ENCODE results near the gene LRRC58.

GRCh38 chr3:120396469-120396868 lies 47.3 kb upstream of the LRRC58 start:
- no peak for TF ChIP-seq POLR2A (IDR thresholded peaks at IDR 0.05)
- TF ChIP-seq, protein P1, sequence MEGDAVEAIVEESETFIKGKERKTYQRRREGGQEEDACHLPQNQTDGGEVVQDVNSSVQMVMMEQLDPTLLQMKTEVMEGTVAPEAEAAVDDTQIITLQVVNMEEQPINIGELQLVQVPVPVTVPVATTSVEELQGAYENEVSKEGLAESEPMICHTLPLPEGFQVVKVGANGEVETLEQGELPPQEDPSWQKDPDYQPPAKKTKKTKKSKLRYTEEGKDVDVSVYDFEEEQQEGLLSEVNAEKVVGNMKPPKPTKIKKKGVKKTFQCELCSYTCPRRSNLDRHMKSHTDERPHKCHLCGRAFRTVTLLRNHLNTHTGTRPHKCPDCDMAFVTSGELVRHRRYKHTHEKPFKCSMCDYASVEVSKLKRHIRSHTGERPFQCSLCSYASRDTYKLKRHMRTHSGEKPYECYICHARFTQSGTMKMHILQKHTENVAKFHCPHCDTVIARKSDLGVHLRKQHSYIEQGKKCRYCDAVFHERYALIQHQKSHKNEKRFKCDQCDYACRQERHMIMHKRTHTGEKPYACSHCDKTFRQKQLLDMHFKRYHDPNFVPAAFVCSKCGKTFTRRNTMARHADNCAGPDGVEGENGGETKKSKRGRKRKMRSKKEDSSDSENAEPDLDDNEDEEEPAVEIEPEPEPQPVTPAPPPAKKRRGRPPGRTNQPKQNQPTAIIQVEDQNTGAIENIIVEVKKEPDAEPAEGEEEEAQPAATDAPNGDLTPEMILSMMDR (IDR thresholded peaks at IDR 0.05 in 4 of 5, conservative IDR thresholded peaks at IDR 0.05 in 1 of 5), result no peak

Data from gastrocnemius medialis (tissue), 4 donors.